Epithelial cell of esophagus (primary cell): ENCODE data around the gene HTRA3.

Experiments used
- DNase-seq: peaks from one replicate; pipeline ENCODE4 v3.0.0; 2010; ENCODE audit warnings: low read depth
- H3K4me3 ChIP-seq: 2 replicates; pipeline ENCODE4 v1.5.1; 2011; ENCODE audit warnings: mild to moderate bottlenecking, low read length, control low read depth
- CTCF ChIP-seq: IDR thresholded peaks from 2 replicates; pipeline ENCODE4 v1.5.1; 2011; ENCODE audit warnings: low read depth, mild to moderate bottlenecking, low read length, control low read depth, inconsistent platforms; ENCODE audit not compliant: insufficient read depth; ENCODE audit errors: missing control alignments

The HTRA3 gene

GRCh38 chr4:8244001-8244757 is 25.4 kb upstream of the HTRA3 start:
- H3K4me3 ChIP-seq: no peak overlapping the region
- no peak for DNase-seq
- no peak for TF ChIP-seq CTCF

GRCh38 chr4:8244931-8245460 is 24.6 kb upstream of the HTRA3 start:
- no peak overlapping the region for H3K4me3 ChIP-seq
- no peak for DNase-seq

GRCh38 chr4:8245884-8246833 is 23.4 kb upstream of the HTRA3 start:
- no peak overlapping the region for H3K4me3 ChIP-seq
- no peak for DNase-seq
- no peak for TF ChIP-seq CTCF

More at GRCh38 chr4:8244931-8245460, 24.6 kb upstream of the HTRA3 start:
- TF ChIP-seq CTCF: no peak

GRCh38 chr4:8247047-8247930 is 22.3 kb upstream of the HTRA3 start:
- H3K4me3 ChIP-seq: no peak overlapping the region
- no peak for DNase-seq
- TF ChIP-seq CTCF: no peak

- DNase-seq: peak; percentile 35
- no peak overlapping the region for H3K4me3 ChIP-seq
- no peak for TF ChIP-seq CTCF
These were observed 21.5 kb upstream of the HTRA3 start for GRCh38 chr4:8248091-8248490.

- no peak overlapping the region for H3K4me3 ChIP-seq
- no peak for DNase-seq
- TF ChIP-seq CTCF: no peak
These were observed 19.3 kb upstream of the HTRA3 start for GRCh38 chr4:8250227-8250626.
